ENCODE data around the gene GP2. TPM values are rescaled to one million over a fixed set of nuclear protein-coding genes. Genes with fewer than 3 reads are reported as not detected.
"Not testable (repeated sequence)": the region's sequence is repeated elsewhere in the genome, so short reads cannot be mapped to it uniquely, and the experiment has no call there.

GP2 gene
- total RNA-seq, 1 donor from 2014 or later, result not detected

GRCh38 chr16:20317117-20317516 lies 10.2 kb downstream of the GP2 start:
- H3K9me3 Mint-ChIP-seq, result no peaks in the 10 kb centered on the region
- CTCF ChIA-PET, result no interaction called here
- H3K4me1 Mint-ChIP-seq, result no peaks in the 10 kb centered on the region
- no peaks in the 10 kb centered on the region for H3K27me3 Mint-ChIP-seq
- no peak for ATAC-seq (ENCODE audit: low read depth)
- POLR2A ChIA-PET, result no interaction called here
- intact Hi-C loops (cut with micrococcal nuclease), result no loop called here
- H3K4me3 Mint-ChIP-seq, result no peak overlapping the region
- no peak overlapping the region for H3K27ac Mint-ChIP-seq
- TF ChIP-seq CTCF (IDR thresholded peaks at IDR 0.05), result no peak
- no peaks in the 10 kb centered on the region for H3K36me3 Mint-ChIP-seq (ENCODE audit: low read depth)
- DNase-seq, result no peak

GRCh38 chr16:20316715-20317114 lies 10.6 kb downstream of the GP2 start:
- Mint-ChIP-seq H3K9me3 (no peaks in the 10 kb centered on the region), H3K4me1 (no peaks in the 10 kb centered on the region), H3K27me3 (no peaks in the 10 kb centered on the region), H3K4me3 (no peak overlapping the region), H3K27ac (no peak overlapping the region), H3K36me3 (ENCODE audit: low read depth) (no peaks in the 10 kb centered on the region)
- ATAC-seq (ENCODE audit: low read depth) (no peak), DNase-seq (no peak)
- intact Hi-C loops (cut with micrococcal nuclease), result no loop called here
- TF ChIP-seq CTCF (IDR thresholded peaks at IDR 0.05), result no peak
- POLR2A ChIA-PET, result no interaction called here
- CTCF ChIA-PET, result no interaction called here

GRCh38 chr16:20315764-20316163 lies 11.5 kb downstream of the GP2 start:
- CTCF ChIA-PET, result no interaction called here
- H3K27ac Mint-ChIP-seq, result no peak overlapping the region
- H3K9me3 Mint-ChIP-seq, result no peaks in the 10 kb centered on the region
- no peaks in the 10 kb centered on the region for H3K36me3 Mint-ChIP-seq (ENCODE audit: low read depth)
- H3K27me3 Mint-ChIP-seq, result peaks cover 2% of the 10 kb centered on the region
- no peaks in the 10 kb centered on the region for H3K4me1 Mint-ChIP-seq
- no peak for TF ChIP-seq CTCF (IDR thresholded peaks at IDR 0.05)
- intact Hi-C loops (cut with micrococcal nuclease), result no loop called here
- ATAC-seq (ENCODE audit: low read depth) (no peak), DNase-seq (no peak)
- H3K4me3 Mint-ChIP-seq, result no peak overlapping the region
- POLR2A ChIA-PET, result no interaction called here

- Mint-ChIP-seq H3K4me1 (no peaks in the 10 kb centered on the region), H3K27me3 (peaks cover 2% of the 10 kb centered on the region), H3K27ac (no peak overlapping the region), H3K36me3 (ENCODE audit: low read depth) (no peaks in the 10 kb centered on the region), H3K4me3 (no peak overlapping the region), H3K9me3 (no peaks in the 10 kb centered on the region)
- ATAC-seq (ENCODE audit: low read depth) (no peak), DNase-seq (no peak)
- ChIA-PET CTCF (no interaction called here), POLR2A (no interaction called here)
- intact Hi-C loops (cut with micrococcal nuclease), result no loop called here
- no peak for TF ChIP-seq CTCF (IDR thresholded peaks at IDR 0.05)
Observed at GRCh38 chr16:20314575-20314974, 12.7 kb downstream of the GP2 start.

GRCh38 chr16:20313741-20314140 lies 13.6 kb downstream of the GP2 start:
- ChIA-PET CTCF (no interaction called here), POLR2A (no interaction called here)
- Mint-ChIP-seq H3K9me3 (no peaks in the 10 kb centered on the region), H3K4me1 (no peaks in the 10 kb centered on the region), H3K27me3 (peaks cover 2% of the 10 kb centered on the region), H3K36me3 (ENCODE audit: low read depth) (no peaks in the 10 kb centered on the region), H3K4me3 (no peak overlapping the region), H3K27ac (no peak overlapping the region)
- intact Hi-C loops (cut with micrococcal nuclease), result no loop called here
- DNase-seq (no peak), ATAC-seq (ENCODE audit: low read depth) (no peak)
- no peak for TF ChIP-seq CTCF (IDR thresholded peaks at IDR 0.05)

- ATAC-seq (ENCODE audit: low read depth); H3K4me3 Mint-ChIP-seq; intact Hi-C loops (cut with micrococcal nuclease); DNase-seq; H3K9me3 Mint-ChIP-seq; H3K27me3 Mint-ChIP-seq; H3K36me3 Mint-ChIP-seq (ENCODE audit: low read depth); POLR2A ChIA-PET; H3K4me1 Mint-ChIP-seq; CTCF ChIA-PET; H3K27ac Mint-ChIP-seq: not testable (repeated sequence)
Observed at GRCh38 chr16:20312536-20313095, 14.7 kb downstream of the GP2 start.

Data from activated B cell treated with CpG ODN at 0.5 μM for 24 hours (primary cell).